WI38 (cell line): ENCODE measurements around the gene FIG4.

Experiments used
- H3K4me3 ChIP-seq: 2 replicates; pipeline ENCODE4 v1.5.1; 2011; ENCODE audit warnings: low read depth, mild to moderate bottlenecking, control low read depth, low read length
- TF ChIP-seq, protein P1 (sequence below): IDR thresholded peaks from 2 replicates; pipeline ENCODE4 v1.5.1; 2012; ENCODE audit warnings: low read depth, mild to moderate bottlenecking, control low read depth, low read length

FIG4 gene

GRCh38 chr6:109686566-109687265 lies 4.4 kb upstream of the FIG4 start:
- H3K4me3 ChIP-seq = no peak overlapping the region
- TF ChIP-seq, protein P1, sequence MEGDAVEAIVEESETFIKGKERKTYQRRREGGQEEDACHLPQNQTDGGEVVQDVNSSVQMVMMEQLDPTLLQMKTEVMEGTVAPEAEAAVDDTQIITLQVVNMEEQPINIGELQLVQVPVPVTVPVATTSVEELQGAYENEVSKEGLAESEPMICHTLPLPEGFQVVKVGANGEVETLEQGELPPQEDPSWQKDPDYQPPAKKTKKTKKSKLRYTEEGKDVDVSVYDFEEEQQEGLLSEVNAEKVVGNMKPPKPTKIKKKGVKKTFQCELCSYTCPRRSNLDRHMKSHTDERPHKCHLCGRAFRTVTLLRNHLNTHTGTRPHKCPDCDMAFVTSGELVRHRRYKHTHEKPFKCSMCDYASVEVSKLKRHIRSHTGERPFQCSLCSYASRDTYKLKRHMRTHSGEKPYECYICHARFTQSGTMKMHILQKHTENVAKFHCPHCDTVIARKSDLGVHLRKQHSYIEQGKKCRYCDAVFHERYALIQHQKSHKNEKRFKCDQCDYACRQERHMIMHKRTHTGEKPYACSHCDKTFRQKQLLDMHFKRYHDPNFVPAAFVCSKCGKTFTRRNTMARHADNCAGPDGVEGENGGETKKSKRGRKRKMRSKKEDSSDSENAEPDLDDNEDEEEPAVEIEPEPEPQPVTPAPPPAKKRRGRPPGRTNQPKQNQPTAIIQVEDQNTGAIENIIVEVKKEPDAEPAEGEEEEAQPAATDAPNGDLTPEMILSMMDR = no peak

DNA sequence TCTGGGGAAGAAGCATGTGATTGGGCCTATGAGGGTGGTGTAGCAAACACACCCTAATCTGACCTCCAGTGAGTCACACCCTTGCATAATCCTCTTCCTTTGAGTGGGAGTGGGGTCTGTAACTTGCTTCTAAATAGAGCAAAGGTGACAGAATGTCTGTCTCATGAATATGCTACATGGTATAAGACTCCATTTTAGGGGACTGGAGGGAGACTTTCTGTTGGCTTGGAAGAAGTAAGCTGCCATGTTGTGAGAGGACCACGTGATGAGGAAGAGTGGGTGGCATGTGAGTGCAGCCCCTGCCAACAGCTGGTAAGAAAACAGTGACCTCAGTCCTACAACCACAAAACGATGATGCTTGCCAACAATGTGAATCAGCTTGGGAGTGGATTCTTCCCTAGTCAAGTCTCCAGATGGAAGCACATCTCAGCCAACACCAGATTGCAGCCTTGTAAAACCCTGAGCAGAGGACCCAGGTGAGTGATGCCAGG lies 3.8 kb upstream of the FIG4 start:
- TF ChIP-seq, protein P1 = no peak
- no peak overlapping the region for H3K4me3 ChIP-seq

DNA sequence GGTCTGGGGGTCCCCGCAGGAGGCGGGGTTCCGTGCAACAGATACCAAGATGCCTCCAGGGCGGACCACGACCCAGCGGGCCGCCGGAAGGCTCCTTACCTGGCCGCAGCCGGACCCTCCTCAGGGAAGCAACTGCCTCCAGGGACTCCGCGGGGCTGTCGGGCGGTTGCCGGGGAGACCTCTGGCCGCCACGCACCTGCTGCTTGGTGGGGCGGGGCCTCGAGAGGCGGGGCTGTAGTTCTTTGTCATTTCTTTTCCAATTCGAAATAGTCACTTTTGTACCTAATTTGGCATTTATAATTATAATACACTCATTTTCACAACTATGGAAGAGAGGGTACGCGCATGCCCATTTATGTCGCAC lies 741 bp upstream of the FIG4 start:
- TF ChIP-seq, protein P1 = no peak
- H3K4me3 ChIP-seq = peak overlapping the region; percentile 85

- TF ChIP-seq, protein P1 = no peak
- no peak overlapping the region for H3K4me3 ChIP-seq
Observed at GRCh38 chr6:109693111-109693510, 2.0 kb downstream of the FIG4 start.

GRCh38 chr6:109695468-109695867 lies 4.4 kb downstream of the FIG4 start:
- TF ChIP-seq, protein P1 = 0 out of 2 replicates have a peak, but pooled peaks have one; percentile 4
- H3K4me3 ChIP-seq = no peak overlapping the region

- H3K4me3 ChIP-seq = no peak overlapping the region
- TF ChIP-seq, protein P1 = no peak
Observed at GRCh38 chr6:109696355-109696754, 5.3 kb downstream of the FIG4 start.

GRCh38 chr6:109701221-109701620 lies 10.1 kb downstream of the FIG4 start:
- TF ChIP-seq, protein P1 = no peak
- no peak overlapping the region for H3K4me3 ChIP-seq
